ENCODE results near the gene XRCC3. TPM values are rescaled to one million over a fixed set of nuclear protein-coding genes. Genes with fewer than 3 reads are reported as not detected.

The XRCC3 gene
- total RNA-seq, 2 donors from 2014 or later, result 39.2 to 42.6 TPM

GRCh38 chr14:103734081-103734888 is 19.0 kb upstream of the XRCC3 start:
- Histone ChIP-seq H3K27ac (ENCODE audit: low read depth, low read length) (peak overlapping the region; percentile 38), H3K9me3 (ENCODE audit: control insufficient read depth, low read length) (no peaks in the 10 kb centered on the region), H3K36me3 (ENCODE audit: control insufficient read depth, insufficient read depth, low read length) (peaks cover 39% of the 10 kb centered on the region), H3K27me3 (ENCODE audit: control insufficient read depth, insufficient read depth, low read length, poor library complexity, severe bottlenecking) (no peaks in the 10 kb centered on the region), H3K4me1 (ENCODE audit: control insufficient read depth, insufficient read depth, low read length) (peaks cover 7% of the 10 kb centered on the region), H3K4me3 (ENCODE audit: low read length) (no peak overlapping the region), H3K9ac (ENCODE audit: extremely low read depth, low read length, poor library complexity, severe bottlenecking) (no peak overlapping the region)
- H3K27ac Mint-ChIP-seq, result no peak overlapping the region
- H3K4me1 Mint-ChIP-seq, result peaks cover 6% of the 10 kb centered on the region
- H3K36me3 Mint-ChIP-seq (ENCODE audit: low read depth), result peaks cover 36% of the 10 kb centered on the region
- TF ChIP-seq CTCF (conservative IDR thresholded peaks at IDR 0.05), result no peak
- no peaks in the 10 kb centered on the region for H3K9me3 Mint-ChIP-seq
- 95 to 99% methylated on average over 18 to 23 of the region's 23 CpGs for WGBS, 2 experiments (ENCODE audit: insufficient coverage in 1 of 2, insufficient read length in 1 of 2)
- no peaks in the 10 kb centered on the region for H3K27me3 Mint-ChIP-seq (ENCODE audit: insufficient read depth)
- no peak overlapping the region for H3K4me3 Mint-ChIP-seq
- DNase-seq, result no peak

GRCh38 chr14:103733651-103734050 is 18.4 kb upstream of the XRCC3 start:
- peaks cover 12% of the 10 kb centered on the region for H3K4me1 Mint-ChIP-seq
- no peak for DNase-seq
- Histone ChIP-seq H3K36me3 (ENCODE audit: control insufficient read depth, insufficient read depth, low read length) (peaks cover 43% of the 10 kb centered on the region), H3K4me1 (ENCODE audit: control insufficient read depth, insufficient read depth, low read length) (peaks cover 11% of the 10 kb centered on the region), H3K27ac (ENCODE audit: low read depth, low read length) (no peak overlapping the region), H3K27me3 (ENCODE audit: control insufficient read depth, insufficient read depth, low read length, poor library complexity, severe bottlenecking) (no peaks in the 10 kb centered on the region), H3K9me3 (ENCODE audit: control insufficient read depth, low read length) (no peaks in the 10 kb centered on the region), H3K9ac (ENCODE audit: extremely low read depth, low read length, poor library complexity, severe bottlenecking) (no peak overlapping the region), H3K4me3 (ENCODE audit: low read length) (no peak overlapping the region)
- 92 to 96% methylated on average over 11 to 14 of the region's 14 CpGs for WGBS, 2 experiments (ENCODE audit: insufficient coverage in 1 of 2, insufficient read length in 1 of 2)
- H3K36me3 Mint-ChIP-seq (ENCODE audit: low read depth), result peaks cover 39% of the 10 kb centered on the region
- no peak overlapping the region for H3K27ac Mint-ChIP-seq
- H3K4me3 Mint-ChIP-seq, result no peak overlapping the region
- H3K9me3 Mint-ChIP-seq, result no peaks in the 10 kb centered on the region
- no peaks in the 10 kb centered on the region for H3K27me3 Mint-ChIP-seq (ENCODE audit: insufficient read depth)
- TF ChIP-seq CTCF (conservative IDR thresholded peaks at IDR 0.05), result no peak

- TF ChIP-seq CTCF (conservative IDR thresholded peaks at IDR 0.05), result no peak
- peaks cover 11% of the 10 kb centered on the region for H3K4me1 ChIP-seq (ENCODE audit: control insufficient read depth, insufficient read depth, low read length)
- Mint-ChIP-seq H3K27ac (no peak overlapping the region), H3K4me3 (no peak overlapping the region), H3K27me3 (ENCODE audit: insufficient read depth) (no peaks in the 10 kb centered on the region), H3K36me3 (ENCODE audit: low read depth) (peaks cover 39% of the 10 kb centered on the region), H3K4me1 (peaks cover 16% of the 10 kb centered on the region), H3K9me3 (no peaks in the 10 kb centered on the region)
- H3K27me3 ChIP-seq (ENCODE audit: control insufficient read depth, insufficient read depth, low read length, poor library complexity, severe bottlenecking), result no peaks in the 10 kb centered on the region
- no peak overlapping the region for H3K9ac ChIP-seq (ENCODE audit: extremely low read depth, low read length, poor library complexity, severe bottlenecking)
- H3K27ac ChIP-seq (ENCODE audit: low read depth, low read length), result no peak overlapping the region
- no peak overlapping the region for H3K4me3 ChIP-seq (ENCODE audit: low read length)
- H3K36me3 ChIP-seq (ENCODE audit: control insufficient read depth, insufficient read depth, low read length), result peaks cover 47% of the 10 kb centered on the region
- no peak for DNase-seq
- H3K9me3 ChIP-seq (ENCODE audit: control insufficient read depth, low read length), result no peaks in the 10 kb centered on the region
- 95 to 97% methylated on average over 6 to 9 of the region's 9 CpGs for WGBS, 2 experiments (ENCODE audit: insufficient coverage in 1 of 2, insufficient read length in 1 of 2)
Measured at GRCh38 chr14:103732868-103733620, 17.8 kb upstream of the XRCC3 start.
